Osteocyte (in vitro differentiated cells): Measurements from ENCODE around the gene TRIM44. TPM values are rescaled to one million over a fixed set of nuclear protein-coding genes. Genes with fewer than 3 reads are reported as not detected.

Source experiments
- DNase-seq: peaks from one replicate; pipeline ENCODE4 v3.0.0; 2021; ENCODE audit warnings: mixed read lengths; ENCODE audit not compliant: unreplicated experiment; ENCODE audit errors: extremely low spot score
- H3K27ac Mint-ChIP-seq: one replicate; pipeline ENCODE4 v1.8.0; 2021; ENCODE audit warnings: mild to moderate bottlenecking, mixed read lengths; ENCODE audit not compliant: unreplicated experiment
- H3K27me3 Mint-ChIP-seq: one replicate; pipeline ENCODE4 v1.8.0; 2021; ENCODE audit warnings: mixed read lengths; ENCODE audit not compliant: unreplicated experiment
- H3K36me3 Mint-ChIP-seq: one replicate; pipeline ENCODE4 v1.8.0; 2021; ENCODE audit warnings: mixed read lengths; ENCODE audit not compliant: unreplicated experiment
- H3K4me1 Mint-ChIP-seq: one replicate; pipeline ENCODE4 v1.8.0; 2021; ENCODE audit warnings: mixed read lengths; ENCODE audit not compliant: unreplicated experiment
- H3K4me3 Mint-ChIP-seq: one replicate; pipeline ENCODE4 v1.8.0; 2021; ENCODE audit warnings: mild to moderate bottlenecking, moderate library complexity, mixed read lengths; ENCODE audit not compliant: unreplicated experiment
- H3K9me3 Mint-ChIP-seq: one replicate; pipeline ENCODE4 v1.8.0; 2021; ENCODE audit warnings: mixed read lengths; ENCODE audit not compliant: unreplicated experiment
- CTCF ChIP-seq: fragments of 200-600 bp; sonication (generic); IDR thresholded peaks from 2 replicates; pipeline ENCODE4 v1.5.0; 2021; ENCODE audit warnings: antibody characterized with exemption, mild to moderate bottlenecking, moderate library complexity
- total RNA-seq: library from RNA; stranded (reverse); gene quantifications from 2 replicates; pipeline ENCODE4 v1.2.1, GENCODE V29; 2021

The TRIM44 gene
- total RNA-seq, 1 donor from 2014 or later: 79.9 TPM

GRCh38 chr11:35617687-35618496 is 44.7 kb upstream of the TRIM44 start, which contains the start of gene FJX1:
Gene FJX1 (plus strand): TSS chr11:35618460. CDS start chr11:35618637, 177 bp downstream.
- H3K9me3 Mint-ChIP-seq: no peaks in the 10 kb centered on the region
- peaks cover 46% of the 10 kb centered on the region for H3K4me1 Mint-ChIP-seq
- TF ChIP-seq CTCF: no peak
- no peaks in the 10 kb centered on the region for H3K27me3 Mint-ChIP-seq
- H3K36me3 Mint-ChIP-seq: no peaks in the 10 kb centered on the region
- peak within 1 kb of the TSS; percentile 81 for H3K4me3 Mint-ChIP-seq
- DNase-seq: peak; percentile 90
- peak within 1 kb of the TSS; percentile 80 for H3K27ac Mint-ChIP-seq

- no peak for TF ChIP-seq CTCF
- peak; percentile 85 for DNase-seq
- Mint-ChIP-seq H3K36me3 (no peaks in the 10 kb centered on the region), H3K27me3 (no peaks in the 10 kb centered on the region), H3K27ac (no peak overlapping the region), H3K4me3 (peak overlapping the region; percentile 81), H3K9me3 (no peaks in the 10 kb centered on the region), H3K4me1 (peaks cover 53% of the 10 kb centered on the region)
Observed at GRCh38 chr11:35618497-35619115, 44.0 kb upstream of the TRIM44 start.

GRCh38 chr11:35619116-35619854 is 43.3 kb upstream of the TRIM44 start:
- H3K27ac Mint-ChIP-seq: peak overlapping the region; percentile 80
- peak overlapping the region; percentile 81 for H3K4me3 Mint-ChIP-seq
- no peaks in the 10 kb centered on the region for H3K27me3 Mint-ChIP-seq
- H3K36me3 Mint-ChIP-seq: no peaks in the 10 kb centered on the region
- TF ChIP-seq CTCF: no peak
- peak; percentile 85 for DNase-seq
- peaks cover 58% of the 10 kb centered on the region for H3K4me1 Mint-ChIP-seq
- no peaks in the 10 kb centered on the region for H3K9me3 Mint-ChIP-seq

- peak overlapping the region; percentile 80 for H3K27ac Mint-ChIP-seq
- no peaks in the 10 kb centered on the region for H3K27me3 Mint-ChIP-seq
- H3K9me3 Mint-ChIP-seq: no peaks in the 10 kb centered on the region
- TF ChIP-seq CTCF: peak; percentile 23
- DNase-seq: no peak
- peak overlapping the region; percentile 81 for H3K4me3 Mint-ChIP-seq
- peaks cover 63% of the 10 kb centered on the region for H3K4me1 Mint-ChIP-seq
- no peaks in the 10 kb centered on the region for H3K36me3 Mint-ChIP-seq
Observed at GRCh38 chr11:35619855-35620640, 42.5 kb upstream of the TRIM44 start.
